ENCODE results near the gene PARD3.
"Not testable (repeated sequence)": the region's sequence is repeated elsewhere in the genome, so short reads cannot be mapped to it uniquely, and the experiment has no call there.

PARD3 gene

DNA sequence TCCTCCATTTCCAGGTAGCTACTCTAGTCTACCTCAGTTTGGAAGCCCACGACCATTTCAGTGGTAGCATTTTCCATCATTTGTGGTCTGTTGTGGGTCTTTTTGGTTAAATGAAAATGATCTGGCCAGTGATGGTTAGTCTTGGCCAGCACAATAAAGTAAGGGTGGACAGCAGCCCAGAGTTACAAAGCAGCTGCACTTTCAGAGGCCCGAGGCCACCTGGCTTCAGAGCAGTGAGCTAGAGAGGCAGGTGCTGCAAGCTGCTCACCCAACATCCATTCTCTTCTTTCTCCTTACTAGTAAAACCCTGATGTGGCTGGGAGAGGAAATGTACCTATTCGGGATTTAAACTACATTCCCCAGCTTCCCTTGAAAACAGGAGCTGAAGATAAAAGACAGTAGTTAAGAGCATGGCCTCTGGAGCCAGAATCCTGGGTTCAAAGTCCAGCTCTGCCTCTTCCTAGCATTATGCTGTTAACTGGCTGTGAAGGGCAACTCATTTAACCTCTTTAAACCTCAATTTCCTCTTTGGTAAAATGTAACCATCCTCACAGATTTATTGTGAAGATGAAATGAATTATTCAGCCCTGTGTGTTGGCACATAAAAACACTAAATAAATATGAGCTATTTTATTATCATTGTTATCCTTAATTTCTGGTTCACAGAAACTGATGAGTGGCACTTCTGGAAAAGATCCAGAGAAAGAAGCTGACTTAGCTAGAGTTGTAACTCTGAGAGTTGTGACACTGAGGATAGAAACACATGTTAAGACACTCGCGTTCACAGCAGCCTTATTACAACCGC lies 517.4 kb downstream of the PARD3 start:
- no peak for DNase-seq (ENCODE audit: low spot score)

DNA sequence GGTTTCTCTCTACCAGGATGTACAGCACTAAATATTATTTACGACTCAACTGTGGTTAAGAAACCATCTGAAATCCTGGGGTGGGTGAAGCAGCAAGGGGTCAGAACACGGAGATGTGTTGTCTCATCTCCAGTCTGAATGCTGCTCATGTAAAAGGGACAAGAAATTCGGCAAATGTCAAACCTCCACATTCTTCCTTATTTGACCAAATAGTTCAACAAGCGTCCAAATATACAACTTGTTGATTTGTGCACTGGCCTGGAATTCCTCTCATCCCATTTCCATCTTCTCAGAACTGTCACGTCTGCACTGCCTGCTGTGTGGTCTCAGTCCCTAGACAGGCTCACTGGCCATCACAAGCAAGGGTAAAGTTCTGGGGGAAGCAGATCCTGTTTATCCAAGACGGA lies 520.0 kb downstream of the PARD3 start:
- DNase-seq (ENCODE audit: low spot score) = no peak

DNA sequence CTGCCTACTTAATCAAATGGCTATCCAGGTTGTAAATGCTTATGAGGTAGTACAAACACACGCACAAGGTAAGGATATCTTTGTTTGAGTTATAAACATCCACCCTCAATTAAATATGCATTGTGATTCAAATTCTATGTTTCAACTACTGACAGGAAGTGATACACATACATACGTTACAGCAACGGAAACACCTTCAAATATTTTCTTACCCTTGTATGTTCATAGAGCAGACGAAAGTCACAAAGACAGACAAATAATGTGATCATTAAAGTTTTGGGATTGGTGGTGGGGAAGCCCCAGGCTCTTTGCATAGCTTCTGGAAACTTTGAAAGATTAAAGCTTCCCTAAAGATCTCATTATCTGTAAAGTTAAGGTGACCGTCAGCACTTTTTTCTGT lies 521.0 kb downstream of the PARD3 start:
- DNase-seq (ENCODE audit: low spot score) = no peak

DNA sequence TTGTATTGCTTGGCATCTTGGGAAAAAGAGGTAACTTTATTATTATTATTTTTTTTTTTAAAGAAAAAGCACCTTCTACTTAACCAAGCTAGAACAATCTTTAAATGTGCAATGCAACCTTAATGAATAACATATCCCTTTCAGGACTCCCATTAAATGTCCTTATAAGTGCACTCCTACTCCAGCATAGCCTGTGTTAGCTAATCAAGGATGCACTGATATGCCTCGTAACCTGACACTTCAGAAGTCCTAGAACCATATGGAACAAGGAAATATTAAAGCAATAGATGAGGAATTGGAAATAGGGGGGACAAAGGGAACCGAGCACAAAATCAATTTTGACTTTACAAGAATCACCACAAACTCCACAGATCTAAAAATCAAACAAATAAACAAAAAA lies 522.4 kb downstream of the PARD3 start:
- DNase-seq (ENCODE audit: low spot score) = no peak

DNA sequence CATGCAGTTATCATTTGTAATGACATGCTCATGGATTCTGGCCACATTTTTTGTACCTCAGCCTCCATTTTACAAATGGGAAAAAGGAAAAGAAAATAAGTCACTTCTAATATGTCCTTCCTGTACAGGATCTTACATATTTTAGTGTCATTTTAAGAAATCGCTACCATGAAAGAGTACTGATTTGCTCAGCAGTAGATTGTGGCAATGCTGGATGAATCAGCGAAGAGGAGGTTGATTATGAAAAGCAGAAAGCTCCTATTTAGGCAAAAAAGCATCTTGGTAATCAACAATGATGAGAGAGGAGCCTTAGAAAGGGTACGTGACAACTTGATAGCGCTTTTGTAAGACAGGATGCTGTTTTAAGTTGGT lies 522.9 kb downstream of the PARD3 start:
- no peak for DNase-seq (ENCODE audit: low spot score)

DNA sequence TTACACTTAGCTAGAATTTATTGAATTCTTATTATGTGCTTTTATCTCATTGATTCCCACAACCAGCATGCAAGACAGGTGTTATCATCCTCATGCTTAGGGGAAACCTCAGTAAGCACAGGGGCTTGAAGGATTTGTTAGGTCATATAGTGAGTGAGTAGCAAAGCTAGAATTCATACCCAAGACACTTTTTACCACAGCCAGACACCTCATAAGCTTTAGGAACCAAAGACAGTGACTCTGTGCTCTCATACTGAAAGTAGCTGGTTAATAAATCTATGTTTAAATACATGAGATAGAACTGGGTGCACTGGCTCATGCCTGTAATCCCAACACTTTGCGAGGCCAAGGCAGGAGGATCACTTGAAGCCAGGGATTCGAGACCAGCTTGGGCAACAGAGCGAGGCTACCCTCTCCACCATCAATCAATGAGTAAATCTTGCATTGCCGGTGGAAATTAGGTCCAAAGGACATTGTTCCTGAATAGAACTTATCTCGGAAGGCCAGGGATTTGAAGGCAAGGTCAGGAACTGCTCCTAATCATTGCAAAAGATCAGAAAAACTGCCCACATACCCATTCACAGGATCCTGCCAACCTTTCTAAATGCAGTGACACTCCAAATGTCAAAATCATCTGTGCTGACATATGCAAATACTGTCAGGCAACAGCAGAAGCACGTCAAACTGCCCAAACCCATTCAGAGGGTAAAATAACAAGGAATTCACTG lies 523.5 kb downstream of the PARD3 start:
- DNase-seq (ENCODE audit: low spot score) = no peak

DNA sequence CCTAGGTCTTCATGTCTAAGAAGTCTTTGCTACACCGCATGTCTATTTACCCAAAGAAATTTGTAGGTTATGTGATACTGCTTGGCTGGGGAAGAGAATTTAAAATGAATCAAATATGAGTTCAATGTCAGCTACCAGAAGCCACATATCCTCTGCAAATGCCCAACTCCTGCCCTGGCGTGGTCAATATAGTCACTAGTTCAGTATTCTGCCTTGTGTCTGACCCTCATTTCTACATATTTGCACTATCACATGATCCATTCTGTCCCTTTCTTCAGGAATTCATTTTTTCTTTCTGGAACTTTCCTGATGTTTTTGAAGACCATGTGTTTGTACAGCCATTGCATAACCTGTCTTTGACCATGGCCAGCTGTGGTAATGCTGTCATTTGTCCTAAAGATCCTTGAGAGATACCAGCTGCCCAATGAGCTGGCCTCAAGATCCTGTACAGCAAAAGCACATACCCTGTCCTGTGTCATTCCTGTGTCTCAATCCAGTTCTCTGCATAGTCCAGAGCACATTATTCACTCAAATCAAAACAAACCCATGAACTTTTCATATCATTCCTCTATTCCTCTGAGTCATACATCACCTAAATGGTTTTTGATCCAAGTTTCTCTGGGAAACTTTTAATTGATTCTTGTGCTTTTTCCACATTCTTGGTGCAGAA lies 524.5 kb downstream of the PARD3 start:
- no peak for DNase-seq (ENCODE audit: low spot score)

DNA sequence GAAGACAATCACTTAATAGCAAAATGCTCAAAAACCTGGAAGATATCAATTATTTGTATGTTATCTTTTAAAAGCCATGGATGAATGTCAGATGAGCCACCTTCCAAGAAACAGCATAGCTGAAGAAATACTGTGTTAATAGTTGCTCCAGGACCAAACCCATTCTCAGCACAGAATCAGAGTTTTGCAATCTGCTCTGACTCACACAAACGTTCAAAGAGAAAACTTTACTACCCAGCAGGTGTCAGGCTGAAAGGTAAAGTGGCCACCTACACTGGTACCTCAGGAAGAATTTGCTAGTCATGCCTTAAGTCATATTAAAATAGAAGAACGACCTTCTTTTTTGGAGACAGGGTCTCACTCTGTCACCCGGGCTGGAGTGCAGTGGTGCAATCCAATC lies 526.5 kb downstream of the PARD3 start:
- no peak for DNase-seq (ENCODE audit: low spot score)

DNA sequence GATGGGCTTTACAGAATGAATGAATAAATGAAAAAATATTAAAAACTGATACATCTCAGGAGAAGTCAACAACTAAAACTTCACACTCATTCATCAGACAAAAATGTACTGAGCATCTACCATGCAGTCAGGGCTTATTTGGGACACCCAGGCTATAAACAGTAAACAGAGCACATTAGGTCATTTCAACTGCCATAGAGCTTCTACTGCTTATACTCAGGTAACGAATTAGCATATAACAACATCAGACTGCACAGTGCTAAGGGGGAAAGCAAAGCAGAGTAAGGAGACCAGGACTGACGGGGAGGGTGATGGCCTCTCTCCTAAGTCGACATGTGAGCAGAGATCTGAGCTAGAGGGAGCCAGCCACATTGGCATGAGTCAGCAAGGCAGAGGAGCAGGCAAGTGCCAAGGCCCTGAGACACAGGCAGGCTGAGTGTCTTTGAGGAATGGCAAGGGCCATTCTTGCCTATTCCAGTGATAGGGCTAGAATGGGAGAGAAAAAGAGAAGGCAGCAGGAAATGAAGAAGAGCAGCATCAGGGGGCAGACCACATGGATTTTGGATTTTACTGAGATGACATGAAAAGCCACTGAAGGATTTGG lies 528.9 kb downstream of the PARD3 start:
- no peak for DNase-seq (ENCODE audit: low spot score)

DNA sequence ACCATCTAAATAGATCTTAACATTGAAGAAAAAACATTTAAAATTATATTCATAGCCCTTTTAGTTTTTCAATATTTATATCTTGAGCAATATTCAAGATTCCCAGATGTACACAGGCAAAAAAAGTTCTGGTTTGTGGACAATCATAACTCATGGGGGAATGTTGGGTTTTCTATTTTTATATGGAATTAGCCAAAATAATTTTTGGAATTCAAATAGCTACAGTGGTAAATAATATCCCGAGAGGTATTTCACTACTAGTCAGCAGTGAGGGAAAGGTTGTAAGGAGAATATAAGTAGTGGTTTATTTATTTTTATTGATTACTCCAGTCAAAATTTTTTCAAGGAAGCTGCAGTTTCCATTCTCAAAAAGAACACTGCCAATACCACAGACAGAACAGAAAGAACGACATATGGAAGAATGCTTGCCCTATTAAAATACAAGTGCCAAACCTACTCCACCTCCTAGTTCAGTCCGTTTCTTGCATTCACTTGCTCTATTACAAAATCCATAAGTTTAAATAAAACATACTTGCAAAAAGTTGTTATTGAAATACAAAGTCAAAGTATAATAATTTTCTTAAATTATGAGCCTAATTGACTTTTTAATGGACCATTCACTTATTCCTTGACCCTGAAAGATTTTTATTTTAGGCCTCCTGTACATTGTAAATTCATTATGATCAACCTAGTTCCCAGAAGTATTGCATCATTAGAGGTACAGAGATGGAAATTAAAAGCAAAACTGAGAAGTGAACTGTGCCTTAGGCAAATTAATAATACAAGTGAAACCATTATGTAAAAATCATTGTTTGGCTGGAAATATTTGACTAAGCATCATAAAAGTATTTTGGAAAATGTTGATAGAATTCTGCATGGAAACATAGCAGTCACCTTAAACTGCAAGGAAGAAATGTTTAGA lies 533.2 kb downstream of the PARD3 start:
- DNase-seq (ENCODE audit: low spot score) = no peak

DNA sequence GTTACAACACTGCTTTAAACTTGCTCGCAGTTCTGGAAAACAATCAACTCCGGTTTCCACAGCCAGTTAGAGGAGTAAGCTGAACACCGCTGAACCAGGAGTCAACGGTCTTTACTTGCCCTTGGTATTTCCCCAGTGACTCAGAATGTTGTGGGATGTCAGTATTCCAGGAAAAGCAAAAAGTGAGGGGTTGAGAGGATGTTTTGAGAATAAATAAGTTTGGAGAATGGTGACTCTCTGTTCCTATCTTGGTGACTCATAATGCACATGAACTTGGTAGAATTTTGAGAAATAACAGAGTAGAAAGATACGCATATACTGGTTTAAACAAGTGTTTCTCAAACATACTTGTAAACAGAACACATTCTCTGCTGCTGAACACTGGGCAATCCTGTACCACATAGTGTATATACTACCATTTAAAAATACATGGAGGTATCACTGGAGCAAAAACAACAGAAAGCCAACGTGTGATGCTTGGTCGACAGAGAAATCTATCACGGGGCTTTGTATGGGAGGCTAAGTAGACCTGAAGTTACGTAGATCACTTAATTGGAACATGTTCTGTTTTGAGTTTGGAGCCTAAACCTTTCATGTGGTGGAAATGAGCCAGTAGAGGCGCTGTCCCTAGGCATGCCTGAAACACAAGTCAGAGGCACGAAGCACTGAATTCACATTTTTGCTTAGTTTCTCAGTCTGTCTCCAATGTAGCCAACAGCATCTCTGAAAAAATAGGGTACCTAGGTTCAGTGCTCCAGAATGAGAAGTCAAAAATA lies 534.3 kb downstream of the PARD3 start:
- DNase-seq (ENCODE audit: low spot score) = no peak

DNA sequence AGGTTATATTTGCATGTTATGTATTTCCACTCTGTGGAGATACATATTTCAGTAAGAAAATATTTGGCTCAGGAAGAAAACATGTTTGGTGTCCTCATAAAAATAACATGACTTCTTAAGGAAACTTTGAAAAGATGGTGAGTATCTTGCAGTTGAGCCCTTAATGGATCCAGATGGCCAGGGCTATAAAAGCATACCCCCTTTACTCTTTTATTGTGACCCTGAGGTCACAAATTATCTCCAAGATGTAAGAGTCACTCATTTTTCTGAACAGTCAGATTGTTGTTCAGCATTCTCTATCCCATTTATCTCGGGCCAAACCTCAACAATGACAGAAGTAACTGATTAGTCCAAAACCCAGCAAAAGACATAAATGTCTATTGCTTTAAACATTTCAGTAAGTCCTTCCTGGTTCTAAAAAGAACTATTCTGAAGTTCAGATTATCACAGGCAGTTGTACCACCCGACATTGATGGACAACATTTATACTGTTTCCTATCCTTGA lies 539.4 kb downstream of the PARD3 start:
- no peak for DNase-seq (ENCODE audit: low spot score)

DNA sequence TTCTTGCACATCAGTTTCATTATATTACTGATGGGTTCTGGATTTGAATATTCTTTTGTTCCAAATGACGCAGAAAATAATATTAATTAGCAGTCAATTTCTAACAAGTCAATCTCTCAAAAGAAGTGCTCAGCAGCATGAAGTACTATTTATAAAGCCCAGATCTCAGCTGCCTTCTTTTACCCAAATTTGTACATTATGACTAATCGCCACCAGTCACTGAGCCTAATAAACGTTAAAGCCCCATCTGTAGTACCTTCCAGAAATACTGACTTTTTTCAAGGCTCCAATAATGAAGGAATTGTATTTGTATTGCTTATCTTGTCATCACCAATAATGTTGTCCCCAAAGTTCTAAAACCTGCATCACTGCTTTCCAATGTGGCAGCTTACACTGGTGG lies 540.2 kb downstream of the PARD3 start:
- DNase-seq (ENCODE audit: low spot score) = no peak

DNA sequence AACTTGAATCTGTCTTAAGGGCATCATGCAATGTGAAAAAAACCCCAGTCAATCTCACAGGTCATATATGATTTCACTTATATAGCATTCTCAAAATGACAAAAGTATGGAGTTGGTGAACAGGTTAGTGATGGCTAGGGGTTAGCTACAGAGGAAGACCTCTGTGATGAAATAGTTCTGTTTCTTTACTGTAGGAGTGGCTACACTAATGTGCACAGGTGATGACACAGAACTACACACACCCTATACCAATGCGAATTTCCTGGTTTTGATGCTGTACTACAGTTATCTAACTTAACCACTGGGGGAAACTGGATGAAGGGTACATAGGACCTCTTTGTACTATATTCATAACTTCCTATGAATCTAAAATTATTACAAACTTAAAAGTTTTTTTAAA lies 541.8 kb downstream of the PARD3 start:
- DNase-seq (ENCODE audit: low spot score) = no peak

DNA sequence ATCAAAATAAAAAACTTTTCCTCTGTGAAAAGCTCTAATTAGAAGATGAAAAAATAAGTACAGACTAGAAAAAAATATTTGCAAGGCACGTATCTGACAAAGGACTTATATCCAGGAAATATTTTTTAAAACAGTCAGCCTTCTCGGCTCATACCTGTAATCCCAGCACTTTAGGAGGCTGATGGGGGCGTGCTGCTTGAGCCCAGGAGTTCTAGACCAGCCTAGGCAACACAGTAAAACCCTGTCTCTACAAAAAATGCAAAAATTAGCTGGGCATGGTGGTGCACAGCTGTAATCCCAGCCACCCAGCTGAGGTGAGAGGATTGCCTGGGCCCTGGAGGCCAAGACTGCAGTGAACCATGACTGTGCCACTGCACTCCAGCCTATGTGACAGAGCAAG lies 542.8 kb downstream of the PARD3 start:
- DNase-seq (ENCODE audit: low spot score) = no peak

DNA sequence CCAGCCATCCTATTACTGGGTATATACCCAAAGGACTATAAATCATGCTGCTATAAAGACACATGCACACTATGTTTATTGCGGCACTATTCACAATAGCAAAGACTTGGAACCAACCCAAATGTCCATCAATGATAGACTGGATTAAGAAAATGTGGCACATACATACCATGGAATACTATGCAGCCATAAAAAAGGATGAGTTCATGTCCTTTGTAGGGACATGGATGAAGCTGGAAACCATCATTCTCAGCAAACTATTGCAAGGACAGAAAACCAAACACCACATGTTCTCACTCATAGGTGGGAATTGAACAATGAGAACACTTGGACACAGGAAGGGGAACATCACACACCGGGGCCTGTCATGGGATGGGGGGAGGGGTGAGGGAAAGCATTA lies 546.7 kb downstream of the PARD3 start:
- not testable (repeated sequence) for DNase-seq (ENCODE audit: low spot score)

DNA sequence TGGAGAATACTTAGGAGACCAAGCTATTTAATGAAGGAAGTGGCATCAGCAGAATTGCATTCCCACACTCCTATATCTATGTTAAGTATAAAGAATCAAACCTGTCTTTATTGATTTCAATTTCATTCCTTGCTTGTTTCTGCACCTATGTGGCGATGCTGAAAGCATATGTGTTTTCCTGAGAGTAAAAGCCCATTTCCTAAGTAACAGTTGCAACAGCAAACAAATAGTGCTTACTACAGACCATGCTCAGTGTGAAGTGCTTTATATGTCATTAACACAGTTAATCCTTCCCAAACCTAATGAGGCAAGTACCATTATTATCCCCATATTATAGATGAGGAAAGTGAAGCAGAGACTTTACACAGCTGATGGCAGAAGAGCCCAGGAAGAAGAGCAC lies 552.1 kb downstream of the PARD3 start:
- DNase-seq (ENCODE audit: low spot score) = no peak

DNA sequence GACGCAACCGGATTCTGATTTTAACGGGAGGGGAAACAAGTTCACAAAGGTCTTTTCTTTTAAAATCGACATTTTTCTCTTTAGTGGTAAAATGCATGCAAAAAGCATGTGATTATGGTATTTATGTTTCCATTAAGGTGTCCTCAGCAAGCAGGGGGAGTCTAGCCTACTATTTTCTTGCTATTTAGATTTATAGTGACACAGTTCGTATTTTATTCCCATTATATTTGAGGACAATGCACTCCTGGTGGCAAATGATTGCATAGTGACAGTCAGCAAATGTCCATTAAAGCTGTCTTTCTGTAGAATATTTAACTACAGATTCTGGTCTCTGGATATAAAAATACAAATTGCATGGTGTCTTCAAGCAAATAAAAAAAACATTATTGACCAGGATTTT lies 554.2 kb downstream of the PARD3 start:
- DNase-seq (ENCODE audit: low spot score) = no peak

DNA sequence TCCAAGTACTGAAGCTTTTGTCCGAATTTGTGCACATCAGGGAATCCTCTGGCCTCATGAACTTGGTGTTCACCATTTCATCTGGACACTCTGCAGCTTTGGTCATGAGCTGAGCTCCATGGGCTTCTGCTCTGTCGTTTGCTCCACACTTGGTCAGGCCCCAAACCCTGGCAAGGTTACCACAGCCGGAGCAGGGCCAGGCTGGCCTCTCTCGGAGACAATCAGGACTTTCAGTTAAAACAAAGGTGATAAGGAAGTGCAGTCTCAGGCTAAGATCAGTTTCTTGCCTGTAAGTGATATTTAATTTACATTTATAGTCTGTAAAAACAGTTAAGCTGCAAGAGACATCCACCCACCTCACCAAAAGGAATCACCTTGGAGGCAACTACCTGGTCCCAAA lies 558.9 kb downstream of the PARD3 start:
- no peak for DNase-seq (ENCODE audit: low spot score)

DNA sequence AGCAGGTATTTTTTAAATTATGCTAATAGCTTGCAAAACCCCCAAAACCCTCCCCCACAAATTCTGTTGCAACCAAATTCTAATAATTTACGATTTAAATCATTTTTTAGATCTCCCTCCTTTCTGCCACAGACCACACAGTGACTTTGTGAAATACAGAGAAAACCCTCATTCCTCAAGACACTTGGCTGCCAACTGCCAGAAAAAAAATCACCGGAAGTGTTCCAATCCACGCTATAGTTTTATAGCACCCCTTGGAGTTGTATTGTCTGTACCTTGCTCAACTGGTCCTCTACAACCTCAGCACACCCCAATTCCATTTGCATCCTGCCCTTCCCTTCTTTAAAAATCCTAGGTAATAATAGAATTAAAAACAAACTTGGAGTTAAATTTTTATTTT lies 560.1 kb downstream of the PARD3 start:
- DNase-seq (ENCODE audit: low spot score) = no peak

DNA sequence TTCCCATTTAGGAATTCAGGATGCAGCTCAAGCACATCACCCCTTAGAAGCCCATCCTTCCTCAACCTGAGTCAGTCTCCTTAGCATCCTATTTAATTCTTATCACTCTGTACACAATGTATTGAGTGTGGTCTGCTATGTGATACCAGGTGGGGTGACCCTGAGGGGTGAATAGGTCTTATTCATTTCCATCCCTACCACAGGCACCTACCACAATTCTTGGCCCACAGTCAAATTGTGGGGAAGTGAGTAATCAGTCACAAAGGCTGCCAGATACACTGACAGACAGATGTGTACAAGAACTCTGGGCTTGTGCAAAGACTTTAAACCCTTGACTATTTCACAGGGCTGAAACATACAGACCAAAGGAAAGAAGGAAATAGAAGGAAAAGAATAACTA lies 560.5 kb downstream of the PARD3 start:
- no peak for DNase-seq (ENCODE audit: low spot score)

All from hematopoietic multipotent progenitor cell treated with erythropoietin and hydrocortisone succinate and interleukin-3 and kit ligand, for 17 days (in vitro differentiated cells).